Gastrocnemius medialis (tissue), 4 donors: ENCODE measurements around the gene RORB. TPM values are rescaled to one million over a fixed set of nuclear protein-coding genes. Genes with fewer than 3 reads are reported as not detected.

ENCODE experiments used
- ATAC-seq, 2 donors: fragments of 150-250 bp; one replicate each; pipeline ENCODE4 v1.9.1; 2016
- DNase-seq, 2 donors: peaks; one replicate each; pipeline ENCODE4 v3.0.0-alpha.2; 2019
- H3K27ac ChIP-seq, 4 donors: fragments of 200-600 bp; sonication (generic); 1 replicate in 1 of 4; 2 replicates in 3 of 4; pipeline ENCODE4 v1.5.1; 2016 to 2018; ENCODE audit warnings: mild to moderate bottlenecking in 2 of 4, moderate library complexity in 1 of 4
- H3K27me3 ChIP-seq, 3 donors: fragments of 200-600 bp; sonication (generic) in 2 of 3; 1 replicate in 1 of 3; 2 replicates in 2 of 3; pipeline versions ENCODE4 v1.5.1 to v1.6.0; 2016 to 2019; ENCODE audit warnings: mild to moderate bottlenecking in 1 of 3, moderate library complexity in 1 of 3
- H3K36me3 ChIP-seq, 2 donors: fragments of 200-600 bp; sonication (generic) in 1 of 2; one replicate each; pipeline ENCODE4 v1.5.1; 2017 to 2018
- H3K4me1 ChIP-seq, 2 donors: fragments of 200-600 bp; sonication (generic) in 1 of 2; one replicate each; pipeline ENCODE4 v1.5.1; 2016 to 2017; ENCODE audit warnings: mild to moderate bottlenecking in 2 of 2
- H3K4me3 ChIP-seq, 4 donors: fragments of 200-600 bp; sonication (generic) in 3 of 4; 1 replicate in 1 of 4; 2 replicates in 3 of 4; pipeline ENCODE4 v1.5.1; 2016 to 2019; ENCODE audit warnings: mild to moderate bottlenecking in 2 of 4
- H3K9me3 ChIP-seq, 3 donors: fragments of 200-600 bp; sonication (generic) in 2 of 3; 1 replicate in 1 of 3; 2 replicates in 2 of 3; pipeline ENCODE4 v1.5.1; 2016 to 2019
- POLR2A ChIP-seq, 2 donors: fragments of 450-650 bp; IDR thresholded peaks; one replicate each; pipeline ENCODE4 v1.6.1; 2017; ENCODE audit warnings: antibody characterized with exemption in 2 of 2, mild to moderate bottlenecking in 2 of 2, moderate library complexity in 2 of 2
- in situ Hi-C, 4 donors: fragments of 200-750 bp; cut with MboI; loops; one replicate each; pipeline versions ENCODE4 v1.15.0 to v1.8.0; 2017; ENCODE audit warnings: low sequenced_read_pairs in 4 of 4
- intact Hi-C: fragments of 100-400 bp; cut with DNase I; formaldehyde crosslinking; loops from one replicate; pipeline ENCODE4 v1.15.1; 2023; ENCODE audit warnings: low total_unique reads
- total RNA-seq, 4 donors: library from RNA; depleted of rRNA; stranded (reverse); fragments of >200 nt; gene quantifications; one replicate each; pipeline versions ENCODE4 v1.1.0 to v1.2.3, GENCODE V29; 2016
- TF ChIP-seq, protein P1 (sequence below), 5 experiments: fragments of 450-650 bp in 3 of 5; fragments of 200-600 bp in 2 of 5; sonication (generic) in 2 of 5; IDR thresholded peaks in 4 of 5; conservative IDR thresholded peaks in 1 of 5; 1 replicate in 4 of 5; 2 replicates in 1 of 5; pipeline ENCODE4 v1.5.1; 2016 to 2019; ENCODE audit warnings: antibody characterized with exemption in 5 of 5, mild to moderate bottlenecking in 3 of 5, moderate library complexity in 3 of 5

RORB gene
- total RNA-seq, 4 donors from 2014 or later: 0.10 TPM; not detected in 3

GRCh38 chr9:74463825-74464224 lies 33.3 kb upstream of the RORB start:
- ATAC-seq: no peak
- no peaks in the 10 kb centered on the region for H3K27me3 ChIP-seq
- H3K9me3 ChIP-seq: no peaks in the 10 kb centered on the region
- no peak overlapping the region for H3K4me3 ChIP-seq
- TF ChIP-seq, protein P1, sequence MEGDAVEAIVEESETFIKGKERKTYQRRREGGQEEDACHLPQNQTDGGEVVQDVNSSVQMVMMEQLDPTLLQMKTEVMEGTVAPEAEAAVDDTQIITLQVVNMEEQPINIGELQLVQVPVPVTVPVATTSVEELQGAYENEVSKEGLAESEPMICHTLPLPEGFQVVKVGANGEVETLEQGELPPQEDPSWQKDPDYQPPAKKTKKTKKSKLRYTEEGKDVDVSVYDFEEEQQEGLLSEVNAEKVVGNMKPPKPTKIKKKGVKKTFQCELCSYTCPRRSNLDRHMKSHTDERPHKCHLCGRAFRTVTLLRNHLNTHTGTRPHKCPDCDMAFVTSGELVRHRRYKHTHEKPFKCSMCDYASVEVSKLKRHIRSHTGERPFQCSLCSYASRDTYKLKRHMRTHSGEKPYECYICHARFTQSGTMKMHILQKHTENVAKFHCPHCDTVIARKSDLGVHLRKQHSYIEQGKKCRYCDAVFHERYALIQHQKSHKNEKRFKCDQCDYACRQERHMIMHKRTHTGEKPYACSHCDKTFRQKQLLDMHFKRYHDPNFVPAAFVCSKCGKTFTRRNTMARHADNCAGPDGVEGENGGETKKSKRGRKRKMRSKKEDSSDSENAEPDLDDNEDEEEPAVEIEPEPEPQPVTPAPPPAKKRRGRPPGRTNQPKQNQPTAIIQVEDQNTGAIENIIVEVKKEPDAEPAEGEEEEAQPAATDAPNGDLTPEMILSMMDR (IDR thresholded peaks at IDR 0.05 in 4 of 5, conservative IDR thresholded peaks at IDR 0.05 in 1 of 5): no peak
- TF ChIP-seq POLR2A (IDR thresholded peaks at IDR 0.05): no peak
- intact Hi-C loops: no loop called here
- in situ Hi-C loops: no loop called here
- DNase-seq: no peak
- no peak overlapping the region for H3K27ac ChIP-seq
- no peaks in the 10 kb centered on the region for H3K4me1 ChIP-seq
- no peaks in the 10 kb centered on the region for H3K36me3 ChIP-seq

DNA sequence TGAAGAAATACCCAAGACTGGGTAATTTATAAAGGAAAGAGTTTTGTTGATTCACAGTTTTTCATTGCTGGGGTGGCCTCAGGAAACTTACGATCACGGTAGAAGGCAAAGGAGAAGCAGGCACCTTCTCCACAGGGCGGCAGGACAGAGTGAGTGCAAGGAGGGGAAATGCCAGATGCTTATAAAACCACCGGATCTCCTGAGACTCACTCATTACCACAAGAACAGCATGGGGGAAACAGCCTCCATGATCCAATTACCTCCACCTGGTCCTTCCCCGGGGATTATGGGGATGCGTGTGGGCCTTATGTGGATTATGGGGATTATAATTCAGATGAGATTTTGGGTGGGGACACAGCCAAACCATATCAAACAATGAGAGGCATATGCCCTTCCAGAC lies 18.5 kb upstream of the RORB start:
- no peak for TF ChIP-seq POLR2A (IDR thresholded peaks at IDR 0.05)
- TF ChIP-seq, protein P1 (IDR thresholded peaks at IDR 0.05 in 4 of 5, conservative IDR thresholded peaks at IDR 0.05 in 1 of 5): no peak
- no peak overlapping the region for H3K27ac ChIP-seq
- in situ Hi-C loops (no loop called here), intact Hi-C loops (no loop called here)
- no peaks in the 10 kb centered on the region for H3K36me3 ChIP-seq
- DNase-seq (no peak), ATAC-seq (no peak)
- no peaks in the 10 kb centered on the region for H3K27me3 ChIP-seq
- H3K4me1 ChIP-seq: no peaks in the 10 kb centered on the region
- H3K9me3 ChIP-seq: no peaks in the 10 kb centered on the region
- no peak overlapping the region for H3K4me3 ChIP-seq

- TF ChIP-seq, protein P1 (IDR thresholded peaks at IDR 0.05 in 4 of 5, conservative IDR thresholded peaks at IDR 0.05 in 1 of 5): no peak
- no peak for TF ChIP-seq POLR2A (IDR thresholded peaks at IDR 0.05)
- intact Hi-C loops: no loop called here
Observed at GRCh38 chr9:74479711-74480110, 17.4 kb upstream of the RORB start.

DNA sequence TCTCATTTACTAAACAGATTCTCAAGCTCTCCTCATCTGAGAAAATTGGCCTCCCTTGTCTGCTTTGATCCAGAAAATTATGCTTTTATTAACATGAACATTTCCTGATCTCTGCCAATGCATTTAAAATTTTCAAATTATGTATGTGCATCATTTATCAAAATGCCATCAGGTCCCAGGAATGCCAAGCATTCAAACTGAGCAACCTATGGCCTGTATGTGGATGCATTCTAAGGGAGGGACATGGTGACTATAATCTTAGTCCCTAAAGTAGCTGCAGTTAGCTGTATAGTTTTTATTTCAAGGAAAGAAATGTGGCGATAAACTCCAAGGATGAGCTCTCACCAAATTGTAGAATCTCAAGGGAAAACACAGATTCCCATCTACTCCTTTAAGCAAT lies 9.7 kb upstream of the RORB start:
- ATAC-seq: no peak
- in situ Hi-C loops: no loop called here
- intact Hi-C loops: no loop called here

More at GRCh38 chr9:74479711-74480110, 17.4 kb upstream of the RORB start:
- no peaks in the 10 kb centered on the region for H3K36me3 ChIP-seq
- no peaks in the 10 kb centered on the region for H3K27me3 ChIP-seq
- no peaks in the 10 kb centered on the region for H3K4me1 ChIP-seq
- ATAC-seq (no peak), DNase-seq (no peak)
- in situ Hi-C loops: no loop called here
- no peaks in the 10 kb centered on the region for H3K9me3 ChIP-seq
- H3K27ac ChIP-seq: no peak overlapping the region
- no peak overlapping the region for H3K4me3 ChIP-seq

More for the DNA sequence above, 9.7 kb upstream of the RORB start:
- Histone ChIP-seq H3K4me3 (no peak overlapping the region), H3K4me1 (no peaks in the 10 kb centered on the region), H3K36me3 (no peaks in the 10 kb centered on the region), H3K27me3 (no peaks in the 10 kb centered on the region), H3K27ac (no peak overlapping the region), H3K9me3 (no peaks in the 10 kb centered on the region)
- DNase-seq: no peak
- TF ChIP-seq, protein P1 (IDR thresholded peaks at IDR 0.05 in 4 of 5, conservative IDR thresholded peaks at IDR 0.05 in 1 of 5): no peak
- no peak for TF ChIP-seq POLR2A (IDR thresholded peaks at IDR 0.05)
